Activated CD8-positive, alpha-beta memory T cell treated with anti-CD3 and anti-CD28 coated beads for 4 hours (primary cell): ENCODE data around the gene KLK4.
"Not testable (repeated sequence)": the region's sequence is repeated elsewhere in the genome, so short reads cannot be mapped to it uniquely, and the experiment has no call there.

Source experiments
- DNase-seq, 2 donors: peaks; one replicate each; pipeline ENCODE4 v3.0.0-alpha.2; 2020; ENCODE audit warnings: low read depth in 2 of 2

KLK4 gene

GRCh38 chr19:50912727-50913716 is 1.8 kb upstream of the KLK4 start:
- no peak for DNase-seq

GRCh38 chr19:50912102-50912599 is 956 bp upstream of the KLK4 start:
- DNase-seq, result no peak

GRCh38 chr19:50910722-50911121 is 473 bp downstream of the KLK4 start:
- DNase-seq, result no peak

- DNase-seq, result no peak
These were observed 1.7 kb downstream of the KLK4 start for GRCh38 chr19:50909240-50910070.

GRCh38 chr19:50908336-50908735 is 2.9 kb downstream of the KLK4 start:
- no peak for DNase-seq

- no peak for DNase-seq
These were observed 5.0 kb downstream of the KLK4 start for GRCh38 chr19:50906217-50906616.

- no peak for DNase-seq
These were observed 8.6 kb downstream of the KLK4 start for GRCh38 chr19:50902640-50903039.

- no peak for DNase-seq
These were observed 11.6 kb downstream of the KLK4 start for GRCh38 chr19:50899569-50899968.

GRCh38 chr19:50898018-50898417 is 13.2 kb downstream of the KLK4 start:
- DNase-seq, result no peak

- DNase-seq, result no peak
These were observed 13.6 kb downstream of the KLK4 start for GRCh38 chr19:50897612-50898011.

GRCh38 chr19:50897191-50897607 is 14.0 kb downstream of the KLK4 start:
- DNase-seq, result no peak

GRCh38 chr19:50896591-50897190 is 14.5 kb downstream of the KLK4 start:
- DNase-seq, result no peak

GRCh38 chr19:50896089-50896590 is 15.1 kb downstream of the KLK4 start:
- not testable (repeated sequence) for DNase-seq

GRCh38 chr19:50894478-50895356 is 16.5 kb downstream of the KLK4 start:
- no peak for DNase-seq

- DNase-seq, result no peak
These were observed 18.0 kb downstream of the KLK4 start for GRCh38 chr19:50893047-50893736.

- DNase-seq, result no peak
These were observed 20.0 kb downstream of the KLK4 start for GRCh38 chr19:50891253-50891625.

GRCh38 chr19:50890422-50891252 is 20.6 kb downstream of the KLK4 start:
- DNase-seq, result no peak

GRCh38 chr19:50889638-50890037 is 21.6 kb downstream of the KLK4 start:
- no peak for DNase-seq

- no peak for DNase-seq
These were observed 29.0 kb downstream of the KLK4 start for GRCh38 chr19:50882188-50882587.
